HEK293T (cell line): ENCODE measurements around the gene ARHGEF6.

Source experiments
- L3MBTL2 ChIP-seq: fragments of 450-650 bp; conservative IDR thresholded peaks from 2 replicates; pipeline ENCODE4 v1.6.1; 2016; ENCODE audit warnings: mild to moderate bottlenecking
- NFRKB ChIP-seq: fragments of 450-650 bp; IDR thresholded peaks from 2 replicates; pipeline ENCODE4 v1.6.1; 2016; ENCODE audit warnings: mild to moderate bottlenecking, moderate library complexity

GRCh38 chrX:136778020-136778419 lies 2.7 kb downstream of the ARHGEF6 start:
- TF ChIP-seq L3MBTL2, result no peak
- no peak for TF ChIP-seq NFRKB
